HL-60 (cell line): Measurements from ENCODE around the gene GRM4.

Experiments used
- DNase-seq, 2 experiments: peaks; one replicate each; pipeline ENCODE4 v3.0.0-alpha.2; 2010 to 2020; ENCODE audit warnings: low read depth in 1 of 2, low spot score in 1 of 2
- H3K27ac ChIP-seq: fragments of 250-450 bp; sonication (Bioruptor Pico); replicated peaks from 2 replicates; pipeline ENCODE4 v1.5.1; 2020; ENCODE audit warnings: mild to moderate bottlenecking, moderate library complexity
- H3K27me3 ChIP-seq: fragments of 250-450 bp; sonication (Bioruptor Pico); 2 replicates; pipeline ENCODE4 v1.5.1; 2021; ENCODE audit warnings: mild to moderate bottlenecking, moderate library complexity; ENCODE audit not compliant: insufficient read depth, poor library complexity, severe bottlenecking
- H3K4me3 ChIP-seq: replicated peaks from 2 replicates; pipeline ENCODE4 v1.5.1; 2011; ENCODE audit warnings: mild to moderate bottlenecking, control low read depth, low read length; ENCODE audit not compliant: insufficient read depth
- CTCF ChIP-seq: IDR thresholded peaks from one replicate; pipeline ENCODE4 v1.5.1; 2011; ENCODE audit warnings: low read length, control low read depth, inconsistent platforms; ENCODE audit not compliant: insufficient read depth
- GABPA ChIP-seq: IDR thresholded peaks from 2 replicates; pipeline ENCODE4 v1.6.1; 2012; ENCODE audit warnings: low read depth
- POLR2AphosphoS5 ChIP-seq: IDR thresholded peaks from 2 replicates; pipeline ENCODE4 v1.6.1; 2012; ENCODE audit warnings: low read depth
- REST ChIP-seq: IDR thresholded peaks from 2 replicates; pipeline ENCODE4 v1.6.1; 2012; ENCODE audit warnings: low read depth; ENCODE audit not compliant: insufficient replicate concordance
- SPI1 ChIP-seq: IDR thresholded peaks from 2 replicates; pipeline ENCODE4 v1.6.1; 2012; ENCODE audit warnings: low read depth, mild to moderate bottlenecking, borderline replicate concordance

The GRM4 gene

GRCh38 chr6:34022250-34022872, 123.5 kb downstream of the GRM4 start:
- no peak for TF ChIP-seq GABPA
- no peak for TF ChIP-seq CTCF
- TF ChIP-seq SPI1, result no peak
- TF ChIP-seq POLR2AphosphoS5, result no peak
- no peak for TF ChIP-seq REST
- DNase-seq, result no peak
- Histone ChIP-seq H3K27me3 (no peaks in the 10 kb centered on the region), H3K4me3 (no peak overlapping the region), H3K27ac (no peak overlapping the region)

GRCh38 chr6:34021554-34022190, 124.2 kb downstream of the GRM4 start:
- H3K4me3 ChIP-seq, result no peak overlapping the region
- no peak for TF ChIP-seq SPI1
- TF ChIP-seq POLR2AphosphoS5, result no peak
- no peak for TF ChIP-seq GABPA
- no peak for TF ChIP-seq CTCF
- TF ChIP-seq REST, result no peak
- H3K27ac ChIP-seq, result no peak overlapping the region
- no peaks in the 10 kb centered on the region for H3K27me3 ChIP-seq
- DNase-seq, result no peak

GRCh38 chr6:34020807-34021553, 124.9 kb downstream of the GRM4 start:
- no peak for DNase-seq
- H3K27ac ChIP-seq, result no peak overlapping the region
- H3K27me3 ChIP-seq, result no peaks in the 10 kb centered on the region
- H3K4me3 ChIP-seq, result no peak overlapping the region
- no peak for TF ChIP-seq CTCF
- TF ChIP-seq REST, result no peak
- TF ChIP-seq GABPA, result no peak
- TF ChIP-seq POLR2AphosphoS5, result no peak
- no peak for TF ChIP-seq SPI1
